GM23248 (cell line): Measurements from ENCODE around the gene ZNF576. TPM values are rescaled to one million over a fixed set of nuclear protein-coding genes. Genes with fewer than 3 reads are reported as not detected.

Experiments
- DNase-seq: peaks from one replicate; pipeline ENCODE4 v3.0.0-alpha.2; 2015
- H2AFZ ChIP-seq: fragments of 200-600 bp; sonication (generic); 2 replicates; pipeline ENCODE4 v1.6.1; 2016; ENCODE audit warnings: antibody characterized with exemption
- H3F3A ChIP-seq: fragments of 200-600 bp; sonication (generic); 2 replicates; pipeline ENCODE4 v1.6.1; 2016; ENCODE audit warnings: mild to moderate bottlenecking, antibody characterized with exemption, mixed run types; ENCODE audit not compliant: insufficient read depth
- H3K27ac ChIP-seq: fragments of 200-600 bp; sonication (generic); 2 replicates; pipeline ENCODE4 v1.5.1; 2016; ENCODE audit warnings: mild to moderate bottlenecking
- H3K27me3 ChIP-seq: fragments of 200-600 bp; sonication (generic); replicated peaks from 2 replicates; pipeline ENCODE4 v1.6.1; 2016; ENCODE audit warnings: mild to moderate bottlenecking; ENCODE audit not compliant: insufficient read depth
- H3K36me3 ChIP-seq: fragments of 200-600 bp; sonication (generic); 2 replicates; pipeline ENCODE4 v1.6.1; 2016; ENCODE audit warnings: low read depth, mild to moderate bottlenecking
- H3K4me1 ChIP-seq: fragments of 200-600 bp; sonication (generic); 2 replicates; pipeline ENCODE4 v1.6.1; 2016; ENCODE audit warnings: mild to moderate bottlenecking; ENCODE audit not compliant: insufficient read depth
- H3K4me2 ChIP-seq: fragments of 200-600 bp; sonication (generic); one replicate; pipeline ENCODE4 v1.6.1; 2016; ENCODE audit warnings: mild to moderate bottlenecking; ENCODE audit not compliant: unreplicated experiment
- H3K4me3 ChIP-seq: fragments of 200-600 bp; sonication (generic); 2 replicates; pipeline ENCODE4 v1.5.1; 2016; ENCODE audit warnings: mild to moderate bottlenecking
- H3K79me2 ChIP-seq: fragments of 200-600 bp; sonication (generic); 2 replicates; pipeline ENCODE4 v1.6.1; 2016; ENCODE audit warnings: mild to moderate bottlenecking; ENCODE audit not compliant: insufficient read depth
- H3K9ac ChIP-seq: fragments of 200-600 bp; sonication (generic); 2 replicates; pipeline ENCODE4 v1.6.1; 2016; ENCODE audit warnings: mild to moderate bottlenecking
- H3K9me2 ChIP-seq: fragments of 200-600 bp; sonication (generic); 2 replicates; pipeline ENCODE4 v1.6.1; 2016; ENCODE audit warnings: mixed run types, mild to moderate bottlenecking, moderate library complexity; ENCODE audit not compliant: insufficient read depth
- H3K9me3 ChIP-seq: fragments of 200-600 bp; sonication (generic); one replicate; pipeline ENCODE4 v1.6.1; 2017; ENCODE audit warnings: low read depth
- H4K20me1 ChIP-seq: fragments of 200-600 bp; sonication (generic); 2 replicates; pipeline ENCODE4 v1.6.0; 2016; ENCODE audit not compliant: insufficient read depth
- EZH2 ChIP-seq: fragments of 200-600 bp; sonication (generic); IDR thresholded peaks from 2 replicates; pipeline ENCODE4 v1.6.1; 2018; ENCODE audit warnings: antibody characterized with exemption, mild to moderate bottlenecking; ENCODE audit not compliant: insufficient read depth, poor library complexity, severe bottlenecking
- EZH2phosphoT487 ChIP-seq: fragments of 200-600 bp; sonication (generic); IDR thresholded peaks from 2 replicates; pipeline ENCODE4 v1.6.1; 2018; ENCODE audit warnings: antibody characterized with exemption, moderate library complexity, mild to moderate bottlenecking, low read depth; ENCODE audit not compliant: insufficient read depth
- WGBS, 2 experiments: methylation state at CpG; one replicate each; pipeline ENCODE4 v1.1.6; 2015 to 2017; ENCODE audit warnings: low lambda C conversion rate in 2 of 2, low coverage in 1 of 2; ENCODE audit errors: missing lambda C conversion rate in 2 of 2; 5-methylcytosine and 5-hydroxymethylcytosine counted together
- in situ Hi-C: fragments of 300-500 bp; cut with MboI; formaldehyde crosslinking; loops from 2 replicates; pipeline ENCODE4 v1.15.0; 2020
- polyA plus RNA-seq: library from polyadenylated mRNA; unstranded; fragments of >200 nt; fragmentation: Nextera tagmentation; extraction: Ambion mirVana; gene quantifications from 2 replicates; pipeline ENCODE4 v1.2.1, GENCODE V29; 2016
- total RNA-seq: library from RNA; depleted of rRNA; stranded (reverse); fragments of >200 nt; shearing (Covaris generic); gene quantifications from 2 replicates; pipeline ENCODE4 v1.2.3, GENCODE V29; 2014

Gene ZNF576
- total and polyA plus RNA-seq, 2 experiments from 2014 or later: 11.7 to 19.3 TPM

- no peak overlapping the region for H3K4me3 ChIP-seq
- 0 out of 2 replicates have a peak, but pooled peaks cover 14% of the 10 kb centered on the region for H3F3A ChIP-seq
- no peaks in the 10 kb centered on the region for H3K9me3 ChIP-seq
- H3K27ac ChIP-seq: no peak overlapping the region
- no peak overlapping the region for H3K9ac ChIP-seq
- no peak for TF ChIP-seq EZH2phosphoT487
- no peak for TF ChIP-seq EZH2
- H4K20me1 ChIP-seq: no peaks in the 10 kb centered on the region
- H3K4me2 ChIP-seq: no peak overlapping the region
- H3K79me2 ChIP-seq: no peaks in the 10 kb centered on the region
- in situ Hi-C loops: no loop called here
- H3K9me2 ChIP-seq: no peaks in the 10 kb centered on the region
- WGBS, 2 experiments: 61 to 63% methylated on average over 13 of the region's 13 CpGs
- H2AFZ ChIP-seq: no peak overlapping the region
- no peaks in the 10 kb centered on the region for H3K36me3 ChIP-seq
- DNase-seq: no peak
- H3K4me1 ChIP-seq: peaks cover 15% of the 10 kb centered on the region
- H3K27me3 ChIP-seq: peaks cover 25% of the 10 kb centered on the region
Measured at GRCh38 chr19:43638214-43638994, 42.0 kb downstream of the ZNF576 start.

DNA sequence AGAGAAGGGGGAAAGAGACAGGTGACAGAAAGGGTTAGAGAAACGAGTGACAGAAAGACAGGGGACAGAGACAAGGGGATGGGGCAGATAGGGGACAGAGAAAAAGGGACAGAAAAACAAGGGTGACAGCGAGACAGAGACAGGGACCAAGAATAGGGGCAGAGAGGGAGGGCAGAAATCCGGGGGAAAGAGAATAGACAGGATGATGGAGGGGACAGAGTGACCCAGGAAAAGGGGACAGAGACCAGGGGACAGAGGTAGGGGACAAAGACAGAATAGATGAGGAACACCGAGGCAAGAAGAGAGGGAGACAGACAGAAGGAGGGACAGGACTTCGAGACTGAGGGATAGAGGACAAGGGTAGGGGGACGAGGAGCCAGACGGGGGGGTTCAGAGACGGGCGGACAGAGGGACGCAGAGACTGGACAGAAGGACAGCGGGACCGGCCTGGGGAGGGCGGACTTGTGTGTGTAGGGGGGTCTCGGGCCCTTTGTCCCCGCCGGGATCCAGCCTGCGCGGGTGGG lies 42.7 kb downstream of the ZNF576 start:
- in situ Hi-C loops: no loop called here
- H2AFZ ChIP-seq: no peak overlapping the region
- H3F3A ChIP-seq: 0 out of 2 replicates have a peak, but pooled peaks cover 15% of the 10 kb centered on the region
- no peak overlapping the region for H3K9ac ChIP-seq
- TF ChIP-seq EZH2phosphoT487: no peak
- peak; percentile 47 for TF ChIP-seq EZH2
- no peak overlapping the region for H3K4me2 ChIP-seq
- H3K4me1 ChIP-seq: peaks cover 15% of the 10 kb centered on the region
- H3K36me3 ChIP-seq: no peaks in the 10 kb centered on the region
- no peak for DNase-seq
- no peaks in the 10 kb centered on the region for H4K20me1 ChIP-seq
- no peak overlapping the region for H3K4me3 ChIP-seq
- peaks cover 22% of the 10 kb centered on the region for H3K27me3 ChIP-seq
- WGBS, 2 experiments: 12 to 24% methylated on average over 9 to 16 of the region's 18 CpGs
- H3K27ac ChIP-seq: no peak overlapping the region
- H3K9me2 ChIP-seq: no peaks in the 10 kb centered on the region
- H3K9me3 ChIP-seq: no peaks in the 10 kb centered on the region
- H3K79me2 ChIP-seq: no peaks in the 10 kb centered on the region

- in situ Hi-C loops: no loop called here
- Histone ChIP-seq H3K4me1 (peaks cover 14% of the 10 kb centered on the region), H3K9me2 (no peaks in the 10 kb centered on the region), H4K20me1 (no peaks in the 10 kb centered on the region), H2AFZ (peak within 1 kb of the TSS; percentile 45), H3K27me3 (peaks cover 22% of the 10 kb centered on the region), H3K4me3 (peak within 1 kb of the TSS; percentile 58), H3K27ac (no peak within 1 kb of the TSS), H3K36me3 (no peaks in the 10 kb centered on the region), H3K79me2 (no peaks in the 10 kb centered on the region), H3K9ac (no peak within 1 kb of the TSS), H3K4me2 (peak within 1 kb of the TSS; percentile 48), H3K9me3 (no peaks in the 10 kb centered on the region), H3F3A (0 out of 2 replicates have a peak, but pooled peaks cover 15% of the 10 kb centered on the region)
- DNase-seq: peak; percentile 17
- TF ChIP-seq EZH2: no peak
- no peak for TF ChIP-seq EZH2phosphoT487
- 2 to 3% methylated on average over 12 to 70 of the region's 110 CpGs for WGBS, 2 experiments
Measured at GRCh38 chr19:43639519-43640423, 43.4 kb downstream of the ZNF576 start, which contains the start of gene CADM4. Gene CADM4, minus strand, starts transcription at chr19:43639850. Its CDS starts 60 bp downstream, at chr19:43639790.

DNA sequence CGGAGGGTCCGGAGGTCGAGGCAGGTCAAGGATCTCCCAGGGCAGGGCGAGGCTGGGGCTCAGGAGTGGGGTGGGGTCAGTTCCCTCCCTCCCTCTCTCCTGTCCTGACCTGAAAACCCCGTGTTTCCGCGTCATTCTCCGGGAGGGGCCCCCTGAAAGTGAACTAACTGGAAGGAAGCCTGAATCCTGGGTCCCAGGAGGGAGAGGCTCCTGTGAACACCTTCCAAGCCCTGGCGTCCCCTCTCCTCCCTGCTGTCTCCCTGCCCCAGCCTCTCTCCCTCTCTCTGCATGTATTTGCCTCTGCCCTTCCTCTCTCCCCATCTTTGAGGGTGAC lies 44.0 kb downstream of the ZNF576 start:
- no peak for DNase-seq
- Histone ChIP-seq H3K27me3 (peaks cover 22% of the 10 kb centered on the region), H3K36me3 (no peaks in the 10 kb centered on the region), H3K27ac (no peak overlapping the region), H3K79me2 (no peaks in the 10 kb centered on the region), H3K9me2 (no peaks in the 10 kb centered on the region), H3F3A (0 out of 2 replicates have a peak, but pooled peaks cover 15% of the 10 kb centered on the region), H3K4me1 (peaks cover 8% of the 10 kb centered on the region; the same call in 1 of the 2 replicates), H3K4me3 (no peak overlapping the region), H2AFZ (no peak overlapping the region), H3K4me2 (no peak overlapping the region), H3K9ac (no peak overlapping the region), H3K9me3 (no peaks in the 10 kb centered on the region), H4K20me1 (no peaks in the 10 kb centered on the region)
- no peak for TF ChIP-seq EZH2phosphoT487
- peak; percentile 67 for TF ChIP-seq EZH2
- WGBS, 2 experiments: 14 to 22% methylated on average over 6 to 8 of the region's 9 CpGs
- in situ Hi-C loops: no loop called here
